Measurements from ENCODE around the gene EID2.
A peak's percentile ranks its signal among the peaks of the same experiment; 100 is the strongest.

EID2 gene

GRCh38 chr19:39582442-39582841, 42.5 kb upstream of the EID2 start:
- Histone ChIP-seq H3K36me3 (ENCODE audit: low read depth) (no peaks in the 10 kb centered on the region), H3K27me3 (ENCODE audit: insufficient read depth, poor library complexity, severe bottlenecking) (no peaks in the 10 kb centered on the region), H3K4me3 (ENCODE audit: severe bottlenecking) (no peak overlapping the region), H3K9me3 (ENCODE audit: severe bottlenecking) (no peaks in the 10 kb centered on the region), H3K4me1 (ENCODE audit: insufficient read depth, poor library complexity, severe bottlenecking) (no peaks in the 10 kb centered on the region), H3K27ac (ENCODE audit: poor library complexity, severe bottlenecking) (no peak overlapping the region)
- no peak for TF ChIP-seq CTCF (IDR thresholded peaks at IDR 0.05; ENCODE audit: poor library complexity, severe bottlenecking)
- DNase-seq (ENCODE audit: low spot score) (no peak), ATAC-seq (ENCODE audit: low read depth) (no peak)

- DNase-seq (ENCODE audit: low spot score) (no peak), ATAC-seq (ENCODE audit: low read depth) (no peak; the same call in 2 of the 3 replicates)
- Histone ChIP-seq H3K9me3 (ENCODE audit: severe bottlenecking) (no peaks in the 10 kb centered on the region), H3K4me3 (ENCODE audit: severe bottlenecking) (no peak overlapping the region), H3K4me1 (ENCODE audit: insufficient read depth, poor library complexity, severe bottlenecking) (peaks cover 2% of the 10 kb centered on the region), H3K36me3 (ENCODE audit: low read depth) (no peaks in the 10 kb centered on the region), H3K27ac (ENCODE audit: poor library complexity, severe bottlenecking) (no peak overlapping the region), H3K27me3 (ENCODE audit: insufficient read depth, poor library complexity, severe bottlenecking) (no peaks in the 10 kb centered on the region)
- no peak for TF ChIP-seq CTCF (IDR thresholded peaks at IDR 0.05; ENCODE audit: poor library complexity, severe bottlenecking)
These were observed 28.6 kb upstream of the EID2 start for GRCh38 chr19:39568604-39569003.

GRCh38 chr19:39566064-39566463, 26.1 kb upstream of the EID2 start:
- DNase-seq (ENCODE audit: low spot score): no peak
- Histone ChIP-seq H3K9me3 (ENCODE audit: severe bottlenecking) (no peaks in the 10 kb centered on the region), H3K4me1 (ENCODE audit: insufficient read depth, poor library complexity, severe bottlenecking) (peaks cover 6% of the 10 kb centered on the region), H3K27ac (ENCODE audit: poor library complexity, severe bottlenecking) (no peak overlapping the region), H3K27me3 (ENCODE audit: insufficient read depth, poor library complexity, severe bottlenecking) (no peaks in the 10 kb centered on the region), H3K4me3 (ENCODE audit: severe bottlenecking) (no peak overlapping the region), H3K36me3 (ENCODE audit: low read depth) (no peaks in the 10 kb centered on the region)
- TF ChIP-seq CTCF (IDR thresholded peaks at IDR 0.05; ENCODE audit: poor library complexity, severe bottlenecking): no peak
- no peak for ATAC-seq (ENCODE audit: low read depth)

GRCh38 chr19:39563408-39563807, 23.4 kb upstream of the EID2 start:
- TF ChIP-seq CTCF (IDR thresholded peaks at IDR 0.05; ENCODE audit: poor library complexity, severe bottlenecking): no peak
- ATAC-seq (ENCODE audit: low read depth) (peak; percentile 90), DNase-seq (ENCODE audit: low spot score) (no peak)
- Histone ChIP-seq H3K9me3 (ENCODE audit: severe bottlenecking) (no peaks in the 10 kb centered on the region), H3K27ac (ENCODE audit: poor library complexity, severe bottlenecking) (no peak overlapping the region), H3K4me3 (ENCODE audit: severe bottlenecking) (no peak overlapping the region), H3K27me3 (ENCODE audit: insufficient read depth, poor library complexity, severe bottlenecking) (no peaks in the 10 kb centered on the region), H3K4me1 (ENCODE audit: insufficient read depth, poor library complexity, severe bottlenecking) (peaks cover 6% of the 10 kb centered on the region), H3K36me3 (ENCODE audit: low read depth) (no peaks in the 10 kb centered on the region)

GRCh38 chr19:39558624-39559117, 18.7 kb upstream of the EID2 start:
- DNase-seq (ENCODE audit: low spot score) (no peak), ATAC-seq (ENCODE audit: low read depth) (no peak)
- Histone ChIP-seq H3K4me3 (ENCODE audit: severe bottlenecking) (no peak overlapping the region), H3K27ac (ENCODE audit: poor library complexity, severe bottlenecking) (no peak overlapping the region), H3K27me3 (ENCODE audit: insufficient read depth, poor library complexity, severe bottlenecking) (no peaks in the 10 kb centered on the region), H3K36me3 (ENCODE audit: low read depth) (no peaks in the 10 kb centered on the region), H3K4me1 (ENCODE audit: insufficient read depth, poor library complexity, severe bottlenecking) (peaks cover 5% of the 10 kb centered on the region), H3K9me3 (ENCODE audit: severe bottlenecking) (no peaks in the 10 kb centered on the region)
- TF ChIP-seq CTCF (IDR thresholded peaks at IDR 0.05; ENCODE audit: poor library complexity, severe bottlenecking): no peak
